Measurements from ENCODE around the gene CACNA1S.

- TF ChIP-seq JUND (IDR thresholded peaks at IDR 0.05) (no peak), CTCF (IDR thresholded peaks at IDR 0.05) (no peak)
Observed at GRCh38 chr1:201054091-201054543, 58.1 kb downstream of the CACNA1S start.

Measured in SK-N-SH (cell line).